ENCODE measurements around the gene KCNE5.
A peak's percentile ranks its signal among the peaks of the same experiment; 100 is the strongest.
"Not testable (repeated sequence)": the region's sequence is repeated elsewhere in the genome, so short reads cannot be mapped to it uniquely, and the experiment has no call there.

KCNE5 gene

DNA sequence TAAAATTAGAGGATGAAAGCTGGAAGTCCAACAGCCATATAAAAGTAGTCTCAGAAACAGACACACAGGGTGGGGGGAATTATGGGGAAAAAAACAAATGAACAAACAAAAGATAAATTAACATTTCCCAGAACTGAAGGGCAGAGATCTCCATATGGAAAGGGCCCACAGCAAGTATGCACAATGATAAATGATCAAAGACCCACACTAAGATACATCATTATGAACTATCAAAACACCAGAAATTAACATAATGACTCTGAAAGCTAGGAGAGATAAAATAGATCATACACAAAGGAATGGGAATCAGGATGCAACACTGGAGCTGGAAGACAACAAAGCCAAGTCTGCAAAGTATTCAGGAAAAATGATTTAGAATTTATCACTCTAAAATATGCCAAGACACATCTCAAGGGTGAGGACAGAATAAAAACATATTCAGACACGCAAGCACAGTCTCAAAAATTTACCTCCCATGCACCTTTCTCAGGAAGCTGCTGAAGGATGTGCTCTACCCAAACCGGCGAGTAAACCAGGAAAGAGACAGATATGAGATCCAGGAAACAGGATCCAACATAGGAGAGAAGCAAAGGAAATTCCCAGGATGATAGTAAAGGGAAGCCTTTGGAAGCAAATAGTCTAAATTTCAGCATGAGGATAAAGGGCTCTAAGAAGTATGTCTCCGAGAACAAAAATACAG is 30.7 kb upstream of the KCNE5 start:
- no peak for DNase-seq (ENCODE audit: extremely low read depth, low read depth)
- TF ChIP-seq, protein P1, sequence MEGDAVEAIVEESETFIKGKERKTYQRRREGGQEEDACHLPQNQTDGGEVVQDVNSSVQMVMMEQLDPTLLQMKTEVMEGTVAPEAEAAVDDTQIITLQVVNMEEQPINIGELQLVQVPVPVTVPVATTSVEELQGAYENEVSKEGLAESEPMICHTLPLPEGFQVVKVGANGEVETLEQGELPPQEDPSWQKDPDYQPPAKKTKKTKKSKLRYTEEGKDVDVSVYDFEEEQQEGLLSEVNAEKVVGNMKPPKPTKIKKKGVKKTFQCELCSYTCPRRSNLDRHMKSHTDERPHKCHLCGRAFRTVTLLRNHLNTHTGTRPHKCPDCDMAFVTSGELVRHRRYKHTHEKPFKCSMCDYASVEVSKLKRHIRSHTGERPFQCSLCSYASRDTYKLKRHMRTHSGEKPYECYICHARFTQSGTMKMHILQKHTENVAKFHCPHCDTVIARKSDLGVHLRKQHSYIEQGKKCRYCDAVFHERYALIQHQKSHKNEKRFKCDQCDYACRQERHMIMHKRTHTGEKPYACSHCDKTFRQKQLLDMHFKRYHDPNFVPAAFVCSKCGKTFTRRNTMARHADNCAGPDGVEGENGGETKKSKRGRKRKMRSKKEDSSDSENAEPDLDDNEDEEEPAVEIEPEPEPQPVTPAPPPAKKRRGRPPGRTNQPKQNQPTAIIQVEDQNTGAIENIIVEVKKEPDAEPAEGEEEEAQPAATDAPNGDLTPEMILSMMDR (IDR thresholded peaks at IDR 0.05; ENCODE audit: low read depth, low read length), result no peak

DNA sequence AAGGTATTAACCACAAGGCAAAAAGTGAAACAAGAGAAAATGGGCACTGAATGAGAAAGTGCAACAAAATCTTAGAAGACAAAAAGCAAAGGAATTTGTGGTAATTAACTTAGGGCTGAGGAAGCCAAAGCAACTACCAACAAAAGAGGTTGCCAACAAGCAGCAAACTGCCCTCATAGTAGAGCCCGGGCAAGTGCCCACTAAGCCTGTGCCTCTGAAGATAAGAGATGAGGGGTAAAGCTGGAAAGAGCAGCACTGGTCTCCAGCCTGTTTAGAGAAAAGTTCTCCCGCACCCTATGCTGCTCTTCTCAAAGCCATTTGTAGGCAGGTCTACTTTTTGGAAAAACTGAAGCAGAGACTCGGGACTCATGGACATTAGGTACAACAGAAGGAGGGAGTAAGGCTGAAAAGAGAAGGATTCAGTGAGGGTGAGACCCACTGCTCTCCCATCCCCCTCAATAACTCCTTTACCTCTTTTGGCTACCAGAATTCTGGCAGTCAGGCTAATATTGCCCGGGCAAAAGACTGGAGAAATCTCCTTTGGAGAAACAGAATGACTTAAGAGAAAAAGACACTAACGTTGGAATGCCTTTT is 29.6 kb upstream of the KCNE5 start:
- TF ChIP-seq, protein P1 (IDR thresholded peaks at IDR 0.05; ENCODE audit: low read depth, low read length), result no peak
- DNase-seq (ENCODE audit: extremely low read depth, low read depth), result no peak

DNA sequence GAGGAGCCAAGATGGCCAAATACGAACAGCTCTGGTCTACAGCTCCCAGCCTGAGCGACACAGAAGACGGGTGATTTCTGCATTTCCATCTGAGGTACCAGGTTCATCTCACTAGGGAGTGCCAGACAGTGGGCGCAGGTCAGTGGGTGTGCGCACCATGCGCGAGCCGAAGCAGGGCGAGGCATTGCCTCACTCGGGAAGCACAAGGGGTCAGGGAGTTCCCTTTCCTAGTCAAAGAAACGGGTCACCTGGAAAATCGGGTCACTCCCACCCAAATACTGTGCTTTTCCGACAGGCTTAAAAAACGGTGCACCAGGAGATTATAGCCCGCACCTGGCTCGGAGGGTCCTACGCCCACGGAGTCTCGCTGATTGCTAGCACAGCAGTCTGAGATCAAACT is 19.7 kb upstream of the KCNE5 start:
- not testable (repeated sequence) for DNase-seq (ENCODE audit: extremely low read depth, low read depth)

DNA sequence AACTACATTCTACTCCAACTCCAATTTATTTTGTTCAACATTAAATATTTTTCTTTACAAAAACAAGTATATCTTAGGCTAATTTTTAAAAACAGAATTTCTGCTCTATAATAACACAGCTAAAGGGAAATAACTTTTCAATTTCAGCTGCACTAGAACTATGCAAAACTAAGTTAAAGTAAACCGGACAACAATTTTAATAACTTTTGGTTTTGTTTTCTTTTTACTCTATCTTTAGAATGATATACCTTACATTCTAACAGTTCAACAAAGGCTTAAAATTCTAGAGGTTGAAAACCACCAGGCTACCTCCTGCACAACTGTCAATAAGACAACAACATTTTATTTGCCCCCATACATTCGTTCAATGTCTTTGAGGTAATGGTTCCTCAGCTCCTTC is 18.7 kb upstream of the KCNE5 start:
- no peak for DNase-seq (ENCODE audit: extremely low read depth, low read depth)
- TF ChIP-seq, protein P1 (IDR thresholded peaks at IDR 0.05; ENCODE audit: low read depth, low read length), result no peak

DNA sequence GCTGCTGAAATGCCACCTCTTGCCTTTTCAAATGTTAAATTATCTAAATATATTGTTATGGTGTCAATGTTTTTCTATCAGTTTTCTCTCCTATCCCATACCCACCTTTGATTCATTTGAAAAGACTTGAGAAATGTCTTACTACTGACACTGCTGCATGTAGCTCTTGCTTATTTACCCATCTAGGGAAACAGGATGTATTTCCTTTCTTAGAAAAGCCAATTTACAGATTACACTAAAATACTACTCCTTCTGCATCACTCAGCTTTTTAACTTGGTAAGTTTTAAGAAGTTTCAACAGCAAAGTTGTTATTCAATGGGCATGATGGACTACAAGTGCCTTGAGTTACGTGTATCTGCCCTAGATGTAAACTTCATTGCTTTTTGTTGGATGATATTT is 13.2 kb upstream of the KCNE5 start:
- DNase-seq (ENCODE audit: extremely low read depth, low read depth), result no peak

DNA sequence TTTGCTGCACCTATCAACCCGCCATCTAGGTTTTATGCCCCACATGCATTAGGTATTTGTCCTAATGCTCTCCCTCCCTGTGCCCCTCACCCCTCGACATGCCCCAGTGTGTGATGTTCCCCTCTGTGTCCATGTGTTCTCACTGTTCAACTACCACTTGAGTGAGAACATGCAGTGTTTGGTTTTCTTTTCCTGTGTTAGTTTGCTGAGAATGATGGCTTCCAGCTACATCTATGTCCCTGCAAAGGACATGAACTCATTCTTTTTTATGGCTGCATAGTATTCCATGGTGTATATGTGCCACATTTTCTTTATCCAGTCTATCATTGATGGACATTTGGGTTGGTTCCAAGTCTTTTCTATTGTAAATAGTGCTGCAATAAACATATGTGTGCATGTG is 12.5 kb upstream of the KCNE5 start:
- DNase-seq (ENCODE audit: extremely low read depth, low read depth), result not testable (repeated sequence)

More for the DNA sequence above, 13.2 kb upstream of the KCNE5 start:
- TF ChIP-seq, protein P1 (IDR thresholded peaks at IDR 0.05; ENCODE audit: low read depth, low read length), result no peak

DNA sequence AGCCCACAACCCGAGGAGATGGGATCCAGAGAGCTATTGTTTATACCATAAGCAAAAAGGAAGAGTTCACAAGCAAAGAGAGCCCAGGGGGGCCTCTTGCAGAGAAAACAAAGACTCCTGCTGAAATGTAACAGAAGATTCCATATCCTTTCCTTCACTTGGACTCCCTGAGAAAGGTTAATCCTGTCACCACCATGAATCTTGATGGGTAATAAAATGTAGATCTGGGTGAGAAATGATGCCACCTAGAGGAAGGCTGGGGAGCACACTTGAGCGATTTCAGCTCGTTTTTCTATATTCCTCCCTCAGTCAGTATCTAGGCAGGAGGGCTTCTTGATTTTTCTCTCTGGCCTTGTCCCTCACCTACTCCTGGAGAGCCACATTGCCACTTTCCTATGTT is 10.2 kb upstream of the KCNE5 start:
- TF ChIP-seq, protein P1 (IDR thresholded peaks at IDR 0.05; ENCODE audit: low read depth, low read length), result peak; percentile 37
- DNase-seq (ENCODE audit: extremely low read depth, low read depth), result no peak

DNA sequence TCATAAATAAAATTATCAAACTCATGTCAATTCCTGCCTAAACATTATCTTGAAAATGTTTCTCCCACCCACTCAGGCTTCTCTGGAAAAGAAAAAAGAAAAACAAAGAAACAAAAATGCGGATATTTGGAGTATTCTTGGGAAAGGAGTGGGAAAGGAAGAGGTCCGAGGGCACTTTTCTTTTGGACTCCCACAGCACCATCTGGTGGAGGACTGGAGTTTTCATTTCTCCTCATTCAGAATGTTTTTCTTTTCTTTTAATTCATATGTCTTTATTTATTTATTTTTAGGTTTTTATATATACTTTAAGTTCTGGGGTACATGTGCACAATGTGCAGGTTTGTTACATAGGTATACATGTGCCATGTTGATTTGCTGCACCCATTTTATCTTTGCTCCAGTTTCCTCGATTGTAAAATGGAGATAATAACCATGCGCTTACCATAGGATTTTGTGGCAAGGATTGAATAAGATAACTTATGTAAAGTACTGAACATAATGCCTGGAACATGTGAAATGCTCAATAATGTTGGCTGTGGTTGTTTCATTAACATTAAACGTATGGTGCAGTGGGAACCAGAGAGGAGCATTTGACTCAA is 8.0 kb upstream of the KCNE5 start:
- TF ChIP-seq, protein P1 (IDR thresholded peaks at IDR 0.05; ENCODE audit: low read depth, low read length), result peak; percentile 44
- DNase-seq (ENCODE audit: extremely low read depth, low read depth), result no peak
